HG03460 (cell line): ENCODE results near the gene LMCD1.

ENCODE experiments used
- ATAC-seq: cut with Tn5 transposase; IDR thresholded peaks from one replicate; pipeline ENCODE4 v1.9.1; 2021; ENCODE audit not compliant: unreplicated experiment

The LMCD1 gene

GRCh38 chr3:8556473-8556869 lies 54.8 kb downstream of the LMCD1 start:
- ATAC-seq: no peak

- ATAC-seq: no peak
Observed at GRCh38 chr3:8557298-8557697, 55.7 kb downstream of the LMCD1 start.

GRCh38 chr3:8558645-8559044 lies 57.0 kb downstream of the LMCD1 start:
- ATAC-seq: no peak

- ATAC-seq: no peak
Observed at GRCh38 chr3:8559351-8559750, 57.7 kb downstream of the LMCD1 start.

GRCh38 chr3:8560366-8561007 lies 58.9 kb downstream of the LMCD1 start:
- ATAC-seq: no peak

GRCh38 chr3:8561370-8561769 lies 59.7 kb downstream of the LMCD1 start:
- ATAC-seq: no peak

- no peak for ATAC-seq
Observed at GRCh38 chr3:8562081-8562595, 60.5 kb downstream of the LMCD1 start.

- ATAC-seq: no peak
Observed at GRCh38 chr3:8563146-8563545, 61.5 kb downstream of the LMCD1 start.

GRCh38 chr3:8563597-8563996 lies 62.0 kb downstream of the LMCD1 start:
- ATAC-seq: no peak

GRCh38 chr3:8565376-8565775 lies 63.8 kb downstream of the LMCD1 start:
- ATAC-seq: no peak

- ATAC-seq: no peak
Observed at GRCh38 chr3:8567784-8568575, 66.4 kb downstream of the LMCD1 start.

- ATAC-seq: no peak
Observed at GRCh38 chr3:8571256-8571655, 69.6 kb downstream of the LMCD1 start.

GRCh38 chr3:8573342-8573926 lies 71.8 kb downstream of the LMCD1 start:
- no peak for ATAC-seq

GRCh38 chr3:8574040-8574669 lies 72.5 kb downstream of the LMCD1 start:
- ATAC-seq: no peak

GRCh38 chr3:8574670-8575322 lies 73.2 kb downstream of the LMCD1 start:
- ATAC-seq: no peak

GRCh38 chr3:8575364-8576104 lies 73.9 kb downstream of the LMCD1 start:
- no peak for ATAC-seq

- no peak for ATAC-seq
Observed at GRCh38 chr3:8576436-8576835, 74.8 kb downstream of the LMCD1 start.

GRCh38 chr3:8576841-8577571 lies 75.4 kb downstream of the LMCD1 start:
- ATAC-seq: no peak

GRCh38 chr3:8578282-8578681 lies 76.7 kb downstream of the LMCD1 start:
- ATAC-seq: no peak

- ATAC-seq: peak; percentile 97
Observed at GRCh38 chr3:8579096-8579495, 77.5 kb downstream of the LMCD1 start.
